Suprapubic skin (tissue), 4 donors: ENCODE data around the gene LRBA. TPM values are rescaled to one million over a fixed set of nuclear protein-coding genes. Genes with fewer than 3 reads are reported as not detected.

ENCODE experiments used
- DNase-seq, 2 donors: peaks; one replicate each; pipeline ENCODE4 v3.0.0-alpha.2; 2019; ENCODE audit warnings: low spot score in 2 of 2
- H3K27ac ChIP-seq: fragments of 200-600 bp; sonication (generic); one replicate; pipeline ENCODE4 v1.5.1; 2019
- H3K27me3 ChIP-seq: fragments of 200-600 bp; sonication (generic); one replicate; pipeline ENCODE4 v1.5.1; 2019
- H3K36me3 ChIP-seq: fragments of 200-600 bp; sonication (generic); one replicate; pipeline ENCODE4 v1.5.1; 2019
- H3K4me1 ChIP-seq: fragments of 200-600 bp; sonication (generic); one replicate; pipeline ENCODE4 v1.5.1; 2019
- H3K4me3 ChIP-seq: fragments of 200-600 bp; sonication (generic); one replicate; pipeline ENCODE4 v1.5.1; 2019; ENCODE audit warnings: mild to moderate bottlenecking
- H3K9me3 ChIP-seq: fragments of 200-600 bp; sonication (generic); one replicate; pipeline ENCODE4 v1.5.1; 2019
- EP300 ChIP-seq: sonication (generic); formaldehyde crosslinking; IDR thresholded peaks from one replicate; pipeline ENCODE4 v1.6.1; 2017; ENCODE audit warnings: antibody characterized with exemption
- POLR2A ChIP-seq, 2 donors: fragments of 450-650 bp; IDR thresholded peaks; one replicate each; pipeline ENCODE4 v1.6.1; 2017; ENCODE audit warnings: antibody characterized with exemption in 2 of 2, mild to moderate bottlenecking in 2 of 2, moderate library complexity in 2 of 2
- POLR2AphosphoS5 ChIP-seq, 3 donors: sonication (generic); formaldehyde crosslinking; IDR thresholded peaks; one replicate each; pipeline ENCODE4 v1.6.1; 2017; ENCODE audit warnings: antibody characterized with exemption in 3 of 3
- WGBS: methylation state at CpG from one replicate; pipeline ENCODE4 v1.1.5; 2018; 5-methylcytosine and 5-hydroxymethylcytosine counted together
- total RNA-seq, 4 donors: library from RNA; depleted of rRNA; stranded (reverse); fragments of >200 nt; gene quantifications; one replicate each; pipeline ENCODE4 v1.1.0, GENCODE V29; 2016
- TF ChIP-seq, protein P1 (sequence below), 2 donors: fragments of 200-600 bp in 1 of 2; fragments of 450-650 bp in 1 of 2; sonication (generic) in 1 of 2; IDR thresholded peaks; one replicate each; pipeline ENCODE4 v1.5.1; 2016 to 2019; ENCODE audit warnings: antibody characterized with exemption in 2 of 2, mild to moderate bottlenecking in 1 of 2, moderate library complexity in 1 of 2

Gene LRBA
- total RNA-seq, 4 donors from 2014 or later, result 64.6 to 128 (median 81.0) TPM

DNA sequence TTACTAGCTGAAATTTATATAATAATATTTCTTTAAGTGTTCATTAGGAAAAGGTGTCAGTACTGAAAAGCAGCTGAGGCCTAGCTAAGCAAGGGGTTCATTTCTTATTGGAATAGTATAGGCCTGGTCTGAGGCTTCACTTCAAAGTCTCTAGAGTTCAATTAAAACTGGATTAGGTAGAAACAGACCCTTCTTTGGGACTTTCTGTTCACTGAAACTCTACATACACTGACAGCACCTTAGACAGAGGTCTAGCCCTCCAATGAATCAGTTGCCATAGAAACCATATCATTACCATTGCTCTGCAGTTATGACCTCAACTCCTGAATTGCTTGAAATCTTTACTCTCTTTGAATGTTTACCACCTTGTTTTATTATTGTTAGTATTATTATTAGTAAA lies 519.5 kb downstream of the LRBA start:
- Histone ChIP-seq H3K36me3 (no peaks in the 10 kb centered on the region), H3K4me1 (no peaks in the 10 kb centered on the region), H3K27ac (no peak overlapping the region), H3K27me3 (no peaks in the 10 kb centered on the region), H3K9me3 (no peaks in the 10 kb centered on the region), H3K4me3 (no peak overlapping the region)
- no peak for DNase-seq
- TF ChIP-seq, protein P1, sequence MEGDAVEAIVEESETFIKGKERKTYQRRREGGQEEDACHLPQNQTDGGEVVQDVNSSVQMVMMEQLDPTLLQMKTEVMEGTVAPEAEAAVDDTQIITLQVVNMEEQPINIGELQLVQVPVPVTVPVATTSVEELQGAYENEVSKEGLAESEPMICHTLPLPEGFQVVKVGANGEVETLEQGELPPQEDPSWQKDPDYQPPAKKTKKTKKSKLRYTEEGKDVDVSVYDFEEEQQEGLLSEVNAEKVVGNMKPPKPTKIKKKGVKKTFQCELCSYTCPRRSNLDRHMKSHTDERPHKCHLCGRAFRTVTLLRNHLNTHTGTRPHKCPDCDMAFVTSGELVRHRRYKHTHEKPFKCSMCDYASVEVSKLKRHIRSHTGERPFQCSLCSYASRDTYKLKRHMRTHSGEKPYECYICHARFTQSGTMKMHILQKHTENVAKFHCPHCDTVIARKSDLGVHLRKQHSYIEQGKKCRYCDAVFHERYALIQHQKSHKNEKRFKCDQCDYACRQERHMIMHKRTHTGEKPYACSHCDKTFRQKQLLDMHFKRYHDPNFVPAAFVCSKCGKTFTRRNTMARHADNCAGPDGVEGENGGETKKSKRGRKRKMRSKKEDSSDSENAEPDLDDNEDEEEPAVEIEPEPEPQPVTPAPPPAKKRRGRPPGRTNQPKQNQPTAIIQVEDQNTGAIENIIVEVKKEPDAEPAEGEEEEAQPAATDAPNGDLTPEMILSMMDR (IDR thresholded peaks at IDR 0.05), result no peak
- TF ChIP-seq POLR2AphosphoS5 (IDR thresholded peaks at IDR 0.05) (no peak), EP300 (no peak), POLR2A (IDR thresholded peaks at IDR 0.05) (no peak)

- Histone ChIP-seq H3K4me3 (no peak overlapping the region), H3K9me3 (no peaks in the 10 kb centered on the region), H3K27ac (no peak overlapping the region), H3K36me3 (no peaks in the 10 kb centered on the region), H3K4me1 (no peaks in the 10 kb centered on the region), H3K27me3 (no peaks in the 10 kb centered on the region)
- 97% methylated on average over 2 of the region's 2 CpGs for WGBS
- no peak for DNase-seq
- TF ChIP-seq EP300, result no peak
These were observed 521.2 kb downstream of the LRBA start for GRCh38 chr4:150493851-150494250.

DNA sequence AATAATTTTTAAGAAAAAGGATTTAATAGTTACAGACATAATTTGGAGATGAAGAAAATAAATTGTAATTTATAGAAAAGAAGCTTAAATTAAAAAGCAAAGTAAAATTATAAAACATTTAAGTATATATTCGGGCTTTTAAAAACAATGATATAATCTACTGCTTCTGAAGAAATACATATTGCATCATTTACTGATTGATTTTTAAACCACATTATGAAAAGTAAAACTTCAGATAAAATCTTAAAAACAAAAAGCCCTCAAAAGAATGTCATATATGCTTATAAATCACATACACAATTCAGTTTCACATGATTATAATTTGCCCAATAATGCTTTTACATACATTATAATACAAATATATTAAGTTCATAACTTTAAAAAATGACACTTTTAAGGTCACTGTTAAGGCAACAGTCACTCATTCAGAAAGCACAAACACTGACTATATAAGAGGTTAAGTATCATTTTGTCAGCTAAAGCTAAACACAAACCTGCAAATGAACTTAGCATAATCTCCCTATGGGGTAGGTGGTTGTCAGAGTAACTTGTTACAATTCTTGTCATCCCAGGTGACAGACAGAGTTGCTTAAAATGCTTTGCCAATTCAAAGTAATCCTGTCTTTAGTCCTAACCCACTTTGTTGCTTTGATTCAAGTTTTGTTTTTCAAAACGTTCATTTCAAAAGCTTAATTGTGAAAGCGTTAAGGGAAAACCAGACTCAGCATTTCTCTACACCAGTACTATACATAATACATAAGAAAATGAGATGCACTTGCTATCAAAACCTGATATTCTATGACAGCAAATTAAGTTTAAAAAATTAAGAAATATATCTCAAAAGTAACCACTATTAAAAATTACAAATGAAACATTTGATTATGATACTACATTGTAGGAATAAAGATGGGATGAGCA lies 523.7 kb downstream of the LRBA start:
- Histone ChIP-seq H3K27me3 (no peaks in the 10 kb centered on the region), H3K9me3 (no peaks in the 10 kb centered on the region), H3K36me3 (no peaks in the 10 kb centered on the region), H3K27ac (no peak overlapping the region), H3K4me3 (no peak overlapping the region), H3K4me1 (no peaks in the 10 kb centered on the region)
- TF ChIP-seq, protein P1 (IDR thresholded peaks at IDR 0.05), result no peak
- TF ChIP-seq POLR2A (IDR thresholded peaks at IDR 0.05) (no peak), POLR2AphosphoS5 (IDR thresholded peaks at IDR 0.05) (no peak), EP300 (no peak)
- DNase-seq, result no peak
- 62% methylated on average over 3 of the region's 3 CpGs for WGBS

DNA sequence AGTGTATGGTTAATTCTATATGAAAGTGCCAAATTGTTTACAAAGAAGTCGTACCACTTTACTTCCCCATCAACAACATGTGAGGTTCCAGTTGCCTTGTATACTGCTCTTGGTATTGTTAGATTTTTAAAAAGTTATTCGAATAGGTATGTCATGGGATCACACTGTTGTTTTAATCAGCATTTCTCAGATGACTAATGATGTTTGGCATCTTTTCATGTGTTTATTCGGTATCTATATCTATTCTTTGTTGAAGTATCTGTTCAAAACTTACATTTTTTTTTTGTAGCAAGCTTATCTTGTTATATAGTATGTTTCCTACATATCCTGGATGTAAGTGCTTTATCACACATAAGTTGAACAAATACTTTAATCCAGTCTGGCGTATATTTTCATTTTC lies 532.5 kb downstream of the LRBA start:
- no peak overlapping the region for H3K4me3 ChIP-seq
- no peaks in the 10 kb centered on the region for H3K27me3 ChIP-seq
- peaks cover 4% of the 10 kb centered on the region for H3K36me3 ChIP-seq
- no peaks in the 10 kb centered on the region for H3K9me3 ChIP-seq
- no peaks in the 10 kb centered on the region for H3K4me1 ChIP-seq
- TF ChIP-seq POLR2A (IDR thresholded peaks at IDR 0.05) (no peak), EP300 (no peak), POLR2AphosphoS5 (IDR thresholded peaks at IDR 0.05) (no peak)
- TF ChIP-seq, protein P1 (IDR thresholded peaks at IDR 0.05), result no peak
- DNase-seq, result no peak
- WGBS, result 91% methylated on average over 4 of the region's 4 CpGs
- H3K27ac ChIP-seq, result no peak overlapping the region

DNA sequence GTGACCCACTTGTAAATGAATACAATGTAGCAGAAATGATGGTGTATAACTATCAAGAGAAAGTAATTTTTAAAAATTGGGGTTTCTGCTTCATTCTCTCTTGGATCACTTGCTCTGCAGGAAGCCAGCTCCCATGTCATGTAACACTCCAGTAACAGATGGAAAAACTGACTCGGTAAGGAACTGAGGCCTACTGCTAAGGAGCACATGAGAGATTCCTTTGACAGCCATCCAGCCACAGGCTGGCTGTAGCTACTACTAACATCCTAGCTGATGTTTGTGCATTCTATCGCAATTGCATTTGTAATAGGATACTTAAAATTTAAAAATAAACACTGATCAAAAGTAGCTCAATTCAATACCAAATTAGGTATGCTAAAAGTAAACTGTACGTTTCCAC lies 535.4 kb downstream of the LRBA start:
- Histone ChIP-seq H3K27me3 (no peaks in the 10 kb centered on the region), H3K4me1 (no peaks in the 10 kb centered on the region), H3K4me3 (no peak overlapping the region), H3K9me3 (no peaks in the 10 kb centered on the region), H3K36me3 (peaks cover 4% of the 10 kb centered on the region), H3K27ac (no peak overlapping the region)
- no peak for TF ChIP-seq POLR2AphosphoS5 (IDR thresholded peaks at IDR 0.05)
- TF ChIP-seq, protein P1 (IDR thresholded peaks at IDR 0.05), result no peak
- 83% methylated on average over 3 of the region's 3 CpGs for WGBS
- no peak for DNase-seq
